ENCODE measurements around the gene ITPR1.

DNA sequence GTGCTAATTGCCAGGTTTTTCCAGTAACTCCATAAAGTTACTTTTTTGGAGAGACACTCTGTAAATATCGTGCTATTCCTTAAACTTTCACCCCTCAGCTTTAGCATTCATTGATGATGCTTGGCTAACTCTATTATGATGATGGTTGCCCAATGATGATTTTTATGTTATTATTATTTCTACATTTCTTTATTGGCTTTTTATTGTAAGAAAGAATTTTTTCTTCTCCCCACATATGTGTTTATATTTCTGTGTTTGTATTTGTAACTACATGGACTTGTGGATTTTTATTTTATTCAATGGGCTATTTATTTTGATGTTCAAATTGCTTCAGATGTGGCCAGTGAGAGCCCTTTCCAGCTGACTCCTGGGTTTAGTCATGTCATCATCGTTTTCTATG is 323.6 kb downstream of the ITPR1 start:
- TF ChIP-seq CTCF (IDR thresholded peaks at IDR 0.05) (no peak), POLR2A (IDR thresholded peaks at IDR 0.05) (no peak), POLR2AphosphoS5 (IDR thresholded peaks at IDR 0.05) (no peak)

All from gastroesophageal sphincter (tissue), 3 donors.